Endothelial cell of umbilical vein (primary cell): Measurements from ENCODE around the gene MTX1. TPM values are rescaled to one million over a fixed set of nuclear protein-coding genes. Genes with fewer than 3 reads are reported as not detected.

ENCODE experiments used
- BruUV-seq: library from RNA; stranded (reverse); fragments of 400-500 nt; replicated peaks from 2 replicates; lab custom pipeline; 2021; lab: Mats Ljungman, UMichigan
- CTCF ChIA-PET: fragments of 300-600, 350-600 bp; sonication (Branson Sonifier 250); formaldehyde crosslinking; loops from one replicate; lab custom pipeline; 2021; ENCODE audit warnings: antibody characterized with exemption, inconsistent platforms; lab: Charles Lee
- POLR2A ChIA-PET: fragments of 300-600, 350-600 bp; sonication (Branson Sonifier 250); formaldehyde crosslinking; loops from one replicate; lab custom pipeline; 2021; ENCODE audit warnings: antibody characterized with exemption, inconsistent platforms; lab: Charles Lee
- DNase-seq: peaks from one replicate; pipeline ENCODE4 v3.0.0-alpha.2; 2011; ENCODE audit warnings: low read depth, low spot score
- FAIRE-seq: peaks from 2 replicates; lab custom pipeline; 2011; peaks lifted over from hg19 to GRCh38; lab: Jason Lieb, UNC
- H2AFZ ChIP-seq: 2 replicates; pipeline ENCODE4 v1.6.0; 2012; ENCODE audit warnings: low read depth, low read length, control low read depth, inconsistent platforms
- H3K27ac ChIP-seq: 2 replicates; pipeline ENCODE4 v1.5.1; 2011; ENCODE audit warnings: low read depth, mild to moderate bottlenecking, control low read depth, low read length, moderate library complexity; ENCODE audit not compliant: insufficient read depth
- H3K27me3 ChIP-seq, 2 experiments: 2 replicates each; pipeline versions ENCODE4 v1.6.0 to v1.6.1; 2011; ENCODE audit warnings: low read length in 2 of 2, mixed read lengths in 1 of 2; ENCODE audit not compliant: control insufficient read depth in 2 of 2, insufficient read depth in 2 of 2
- H3K36me3 ChIP-seq, 2 experiments: 2 replicates in 1 of 2; 3 replicates in 1 of 2; pipeline ENCODE4 v1.5.1; 2011; ENCODE audit warnings: low read length in 2 of 2, mild to moderate bottlenecking in 1 of 2, moderate library complexity in 1 of 2; ENCODE audit not compliant: control insufficient read depth in 2 of 2, insufficient read depth in 2 of 2; ENCODE audit errors: extremely low read depth in 1 of 2
- H3K4me1 ChIP-seq: 3 replicates; pipeline ENCODE4 v1.5.1; 2011; ENCODE audit warnings: mild to moderate bottlenecking, low read length; ENCODE audit not compliant: control insufficient read depth, insufficient read depth; ENCODE audit errors: extremely low read depth
- H3K4me2 ChIP-seq: 2 replicates; pipeline ENCODE4 v1.6.1; 2011; ENCODE audit warnings: low read length, control low read depth, mixed read lengths; ENCODE audit not compliant: insufficient read depth
- H3K4me3 ChIP-seq, 3 experiments: fragments of 200-600 bp in 1 of 3; sonication (generic), shearing (Covaris generic) in 1 of 3; replicated peaks in 1 of 3; 2 replicates each; pipeline ENCODE4 v1.5.1; 2011 to 2016; ENCODE audit warnings: control low read depth in 3 of 3, low read length in 3 of 3, mild to moderate bottlenecking in 2 of 3, inconsistent platforms in 1 of 3, low read depth in 1 of 3, moderate library complexity in 1 of 3; ENCODE audit not compliant: insufficient read depth in 1 of 3
- H3K79me2 ChIP-seq: 2 replicates; pipeline ENCODE4 v1.6.0; 2012; ENCODE audit warnings: low read length, inconsistent platforms; ENCODE audit not compliant: control insufficient read depth, insufficient read depth
- H3K9ac ChIP-seq: replicated peaks from 2 replicates; pipeline ENCODE3; 2011; ENCODE audit warnings: low read length, control low read depth; ENCODE audit not compliant: insufficient read depth; ENCODE audit errors: extremely low read depth
- H3K9me1 ChIP-seq: replicated peaks from 3 replicates; pipeline ENCODE4 v1.6.0; 2011; ENCODE audit warnings: mild to moderate bottlenecking, low read length; ENCODE audit not compliant: control insufficient read depth, insufficient read depth; ENCODE audit errors: extremely low read depth
- H3K9me3 ChIP-seq: replicated peaks from 2 replicates; pipeline ENCODE4 v1.5.1; 2012; ENCODE audit warnings: low read length, inconsistent platforms; ENCODE audit not compliant: control insufficient read depth, insufficient read depth
- H4K20me1 ChIP-seq: replicated peaks from 2 replicates; pipeline ENCODE3; 2011; ENCODE audit warnings: mild to moderate bottlenecking, low read length; ENCODE audit not compliant: control insufficient read depth, insufficient read depth; ENCODE audit errors: extremely low read depth
- FOS ChIP-seq: IDR thresholded peaks from 2 replicates; pipeline ENCODE4 v1.6.1; 2011; ENCODE audit warnings: mild to moderate bottlenecking, low read length, moderate library complexity, borderline replicate concordance; ENCODE audit not compliant: insufficient read depth
- MYC ChIP-seq: IDR thresholded peaks from one replicate; pipeline ENCODE4 v1.6.1; 2011; ENCODE audit warnings: mild to moderate bottlenecking, low read depth, low read length
- dilution Hi-C: fragments of 300-500 bp; cut with MboI; formaldehyde crosslinking; loops from one replicate; pipeline ENCODE4 v1.15.0; 2019; ENCODE audit warnings: low sequenced_read_pairs; ENCODE audit not compliant: extremely low pct_ligation_motif_present
- intact Hi-C: fragments of 100-400 bp; cut with micrococcal nuclease; formaldehyde crosslinking; loops from one replicate; pipeline ENCODE4 v1.10.0; 2022
- polyA plus RNA-seq, 4 experiments: library from polyadenylated mRNA; depleted of rRNA in 3 of 4; stranded (reverse) in 3 of 4; unstranded in 1 of 4; fragments of >200 nt; gene quantifications; 2 replicates each; pipeline versions ENCODE4 v1.2.1 to v1.2.3, GENCODE V29; 2011 to 2012; ENCODE audit warnings: missing spikeins in 1 of 4
- total RNA-seq: library from RNA; stranded (reverse); gene quantifications from 2 replicates; pipeline ENCODE4 v1.2.3, GENCODE V29; 2021
- TF ChIP-seq, protein P1 (sequence below), 2 donors: IDR thresholded peaks; 1 replicate in 1 of 2; 2 replicates in 1 of 2; pipeline ENCODE4 v1.5.1; 2011; ENCODE audit warnings: low read length in 2 of 2, mild to moderate bottlenecking in 2 of 2, moderate library complexity in 2 of 2, control low read depth in 1 of 2, inconsistent platforms in 1 of 2, low read depth in 1 of 2; ENCODE audit not compliant: insufficient read depth in 1 of 2; ENCODE audit errors: extremely low read depth in 1 of 2

Gene MTX1
- total and polyA plus RNA-seq, 2 donors (not counting 3 experiments of a cell fraction or from before 2014, with no cell fraction given): 53.0 to 109 TPM

DNA sequence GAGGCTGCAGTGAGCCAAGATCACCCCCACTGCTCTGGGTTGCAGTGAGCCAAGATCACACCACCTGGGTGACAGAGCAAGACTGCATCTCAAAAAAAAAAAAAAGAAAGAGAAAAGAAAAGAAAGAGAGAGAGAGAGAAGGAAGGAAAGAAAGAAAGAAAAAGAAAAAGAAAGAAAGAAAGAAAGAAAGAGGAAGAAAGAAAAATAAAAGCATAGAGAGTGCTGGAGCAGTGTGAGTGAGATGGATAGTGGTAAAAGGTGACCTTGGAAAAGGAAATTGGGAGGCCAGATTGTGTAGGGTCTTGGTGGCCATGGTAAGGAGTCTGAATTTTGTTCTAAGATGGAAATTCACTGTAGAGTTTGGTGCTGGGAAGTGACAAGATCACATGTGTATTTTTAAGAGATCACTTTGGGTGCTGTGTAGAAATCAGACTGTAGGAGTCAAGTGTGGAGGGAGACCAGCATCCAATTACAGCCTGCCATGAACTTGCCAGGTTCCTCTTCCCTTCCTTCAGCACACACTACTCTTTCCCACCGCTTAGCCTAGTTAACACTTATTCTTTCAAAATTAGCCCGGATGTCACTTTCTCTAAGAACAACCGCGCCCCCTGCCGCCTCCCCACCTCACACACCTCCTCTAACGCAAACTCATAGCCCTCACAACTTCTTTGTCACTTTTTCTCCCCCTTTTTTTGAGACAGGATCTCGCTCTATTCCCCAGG, 17.9 kb downstream of the MTX1 start:
- BruUV-seq: no TSS peak
- TF ChIP-seq, protein P1, sequence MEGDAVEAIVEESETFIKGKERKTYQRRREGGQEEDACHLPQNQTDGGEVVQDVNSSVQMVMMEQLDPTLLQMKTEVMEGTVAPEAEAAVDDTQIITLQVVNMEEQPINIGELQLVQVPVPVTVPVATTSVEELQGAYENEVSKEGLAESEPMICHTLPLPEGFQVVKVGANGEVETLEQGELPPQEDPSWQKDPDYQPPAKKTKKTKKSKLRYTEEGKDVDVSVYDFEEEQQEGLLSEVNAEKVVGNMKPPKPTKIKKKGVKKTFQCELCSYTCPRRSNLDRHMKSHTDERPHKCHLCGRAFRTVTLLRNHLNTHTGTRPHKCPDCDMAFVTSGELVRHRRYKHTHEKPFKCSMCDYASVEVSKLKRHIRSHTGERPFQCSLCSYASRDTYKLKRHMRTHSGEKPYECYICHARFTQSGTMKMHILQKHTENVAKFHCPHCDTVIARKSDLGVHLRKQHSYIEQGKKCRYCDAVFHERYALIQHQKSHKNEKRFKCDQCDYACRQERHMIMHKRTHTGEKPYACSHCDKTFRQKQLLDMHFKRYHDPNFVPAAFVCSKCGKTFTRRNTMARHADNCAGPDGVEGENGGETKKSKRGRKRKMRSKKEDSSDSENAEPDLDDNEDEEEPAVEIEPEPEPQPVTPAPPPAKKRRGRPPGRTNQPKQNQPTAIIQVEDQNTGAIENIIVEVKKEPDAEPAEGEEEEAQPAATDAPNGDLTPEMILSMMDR (IDR thresholded peaks at IDR 0.05; ENCODE audit: extremely low read depth in 1 of 2, insufficient read depth in 1 of 2, low read depth in 1 of 2, low read length in 2 of 2): peak; percentile 57 to 76
- no peak for TF ChIP-seq MYC

DNA sequence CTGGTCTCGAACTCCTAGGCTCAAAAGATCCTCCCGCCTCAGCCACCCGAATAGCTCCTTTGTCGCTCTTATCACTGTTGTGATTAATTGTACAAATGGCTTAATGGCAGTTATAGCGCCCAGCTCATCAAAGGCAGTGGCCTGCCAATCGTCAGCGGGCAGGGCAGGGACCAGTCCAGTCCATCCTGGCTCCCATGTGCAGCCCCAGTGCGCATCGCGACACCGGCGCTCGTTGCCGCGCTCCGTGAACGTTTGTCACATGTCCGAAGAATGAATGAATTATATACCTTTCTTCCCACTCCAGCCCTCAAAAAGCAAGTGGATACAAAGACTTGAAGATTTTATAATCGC, 18.4 kb downstream of the MTX1 start:
- H3K4me1 ChIP-seq: peaks cover 28% of the 10 kb centered on the region
- POLR2A ChIA-PET: no interaction called here

More for the DNA sequence above, 17.9 kb downstream of the MTX1 start:
- Histone ChIP-seq H3K27ac (peak overlapping the region; percentile 63), H3K4me1 (peaks cover 28% of the 10 kb centered on the region), H4K20me1 (no peaks in the 10 kb centered on the region), H3K27me3 (no peaks in the 10 kb centered on the region), H2AFZ (peak overlapping the region; percentile 0), H3K4me3 (peak overlapping the region; percentile 41 to 82 (median 58)), H3K79me2 (peaks cover 8% of the 10 kb centered on the region), H3K4me2 (peak overlapping the region; percentile 55), H3K9me1 (no peaks in the 10 kb centered on the region), H3K9ac (peak overlapping the region; percentile 53), H3K36me3 (no peaks in the 10 kb centered on the region), H3K9me3 (no peaks in the 10 kb centered on the region)
- ChIA-PET CTCF (interaction anchor here (0.9 to 3.0 kb wide), 12 partner anchors 8 to 373 kb away, joined by 3 to 69 read pairs (median 6); partner anchors contain the start of genes KRTCAP2, MTX1 and THBS3), POLR2A (no interaction called here)
- DNase-seq (peak; percentile 91), FAIRE-seq (no peak)
- intact Hi-C loops (loop anchor here (1.0 to 5.0 kb wide), 3 partner anchors 19 to 50 kb away; partner anchors contain the start of gene THBS3), dilution Hi-C loops (no loop called here)

More for the DNA sequence above, 18.4 kb downstream of the MTX1 start:
- Histone ChIP-seq H3K9me3 (no peaks in the 10 kb centered on the region), H3K27me3 (no peaks in the 10 kb centered on the region), H4K20me1 (no peaks in the 10 kb centered on the region), H3K9ac (peak overlapping the region; percentile 53), H3K27ac (peak overlapping the region; percentile 63), H3K4me2 (peak overlapping the region; percentile 55), H3K36me3 (no peaks in the 10 kb centered on the region), H3K9me1 (no peaks in the 10 kb centered on the region), H3K79me2 (peaks cover 8% of the 10 kb centered on the region), H3K4me3 (peak overlapping the region; percentile 41 to 82 (median 58)), H2AFZ (peak overlapping the region; percentile 0)
- intact Hi-C loops: loop anchor here (1.0 to 5.0 kb wide), 4 partner anchors 17 to 51 kb away; partner anchors contain the start of gene THBS3
- no peak for FAIRE-seq
- TSS peak; percentile 86 for BruUV-seq
- TF ChIP-seq MYC: peak; percentile 17
- no peak for TF ChIP-seq FOS
- dilution Hi-C loops: no loop called here
- DNase-seq: no peak
- CTCF ChIA-PET: interaction anchor here (0.9 to 3.0 kb wide), 10 partner anchors 8 to 372 kb away, joined by 3 to 69 read pairs (median 4); partner anchors contain the start of genes KRTCAP2, MTX1 and THBS3
